HL-60 (cell line): ENCODE data around the gene NRXN2.
A peak's percentile ranks its signal among the peaks of the same experiment; 100 is the strongest.

ENCODE experiments used
- DNase-seq, 2 experiments: peaks; one replicate each; pipeline ENCODE4 v3.0.0-alpha.2; 2010 to 2020; ENCODE audit warnings: low read depth in 1 of 2, low spot score in 1 of 2
- H3K27ac ChIP-seq: fragments of 250-450 bp; sonication (Bioruptor Pico); replicated peaks from 2 replicates; pipeline ENCODE4 v1.5.1; 2020; ENCODE audit warnings: mild to moderate bottlenecking, moderate library complexity
- H3K27me3 ChIP-seq: fragments of 250-450 bp; sonication (Bioruptor Pico); 2 replicates; pipeline ENCODE4 v1.5.1; 2021; ENCODE audit warnings: mild to moderate bottlenecking, moderate library complexity; ENCODE audit not compliant: insufficient read depth, poor library complexity, severe bottlenecking
- H3K4me3 ChIP-seq: replicated peaks from 2 replicates; pipeline ENCODE4 v1.5.1; 2011; ENCODE audit warnings: mild to moderate bottlenecking, control low read depth, low read length; ENCODE audit not compliant: insufficient read depth
- CTCF ChIP-seq: IDR thresholded peaks from one replicate; pipeline ENCODE4 v1.5.1; 2011; ENCODE audit warnings: low read length, control low read depth, inconsistent platforms; ENCODE audit not compliant: insufficient read depth
- GABPA ChIP-seq: IDR thresholded peaks from 2 replicates; pipeline ENCODE4 v1.6.1; 2012; ENCODE audit warnings: low read depth
- POLR2AphosphoS5 ChIP-seq: IDR thresholded peaks from 2 replicates; pipeline ENCODE4 v1.6.1; 2012; ENCODE audit warnings: low read depth
- REST ChIP-seq: IDR thresholded peaks from 2 replicates; pipeline ENCODE4 v1.6.1; 2012; ENCODE audit warnings: low read depth; ENCODE audit not compliant: insufficient replicate concordance
- SPI1 ChIP-seq: IDR thresholded peaks from 2 replicates; pipeline ENCODE4 v1.6.1; 2012; ENCODE audit warnings: low read depth, mild to moderate bottlenecking, borderline replicate concordance

Gene NRXN2

DNA sequence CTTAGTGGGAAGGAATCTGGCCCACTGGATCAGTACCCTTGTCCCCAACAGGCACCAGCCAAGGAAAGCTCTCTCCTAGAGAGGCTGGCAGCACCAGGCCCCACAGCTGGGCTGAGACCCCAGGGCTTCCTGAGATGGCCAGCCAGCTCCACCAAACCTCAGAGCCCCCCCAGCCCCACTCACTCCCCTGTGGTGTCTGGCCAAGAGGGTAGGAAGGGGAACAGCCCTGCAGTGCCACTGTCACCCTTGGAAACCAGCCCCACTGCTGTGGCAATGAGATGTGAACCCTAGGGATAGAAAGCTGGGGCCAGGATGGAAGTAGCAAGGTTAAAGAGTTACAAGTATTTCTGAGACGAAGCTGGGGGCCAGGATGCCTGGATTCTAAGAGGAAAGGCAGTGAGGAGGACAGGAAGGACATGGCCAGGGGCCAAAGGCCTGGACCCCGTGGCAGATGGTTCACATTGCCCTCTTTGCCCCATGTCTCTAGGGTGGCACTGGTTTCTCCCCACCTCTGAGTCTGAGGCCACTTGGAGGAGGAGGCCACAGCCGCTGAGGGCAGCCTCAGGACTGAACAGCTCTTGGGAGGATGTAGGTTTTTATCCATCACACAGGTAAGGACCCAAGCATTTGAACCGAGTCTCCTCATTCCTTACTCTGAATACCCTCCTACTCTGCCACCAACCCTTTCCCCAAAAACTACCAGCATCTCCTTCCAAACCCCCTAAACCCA is 28.8 kb downstream of the NRXN2 start:
- Histone ChIP-seq H3K27me3 (peaks cover 11% of the 10 kb centered on the region), H3K27ac (no peak overlapping the region), H3K4me3 (no peak overlapping the region)
- TF ChIP-seq CTCF (no peak), REST (no peak), POLR2AphosphoS5 (no peak), GABPA (no peak), SPI1 (no peak)
- DNase-seq, result no peak

GRCh38 chr11:64692764-64693331 is 30.1 kb downstream of the NRXN2 start:
- TF ChIP-seq SPI1 (no peak), CTCF (no peak), POLR2AphosphoS5 (no peak), GABPA (no peak), REST (no peak)
- peaks cover 11% of the 10 kb centered on the region for H3K27me3 ChIP-seq
- DNase-seq, result no peak
- no peak overlapping the region for H3K4me3 ChIP-seq
- no peak overlapping the region for H3K27ac ChIP-seq

DNA sequence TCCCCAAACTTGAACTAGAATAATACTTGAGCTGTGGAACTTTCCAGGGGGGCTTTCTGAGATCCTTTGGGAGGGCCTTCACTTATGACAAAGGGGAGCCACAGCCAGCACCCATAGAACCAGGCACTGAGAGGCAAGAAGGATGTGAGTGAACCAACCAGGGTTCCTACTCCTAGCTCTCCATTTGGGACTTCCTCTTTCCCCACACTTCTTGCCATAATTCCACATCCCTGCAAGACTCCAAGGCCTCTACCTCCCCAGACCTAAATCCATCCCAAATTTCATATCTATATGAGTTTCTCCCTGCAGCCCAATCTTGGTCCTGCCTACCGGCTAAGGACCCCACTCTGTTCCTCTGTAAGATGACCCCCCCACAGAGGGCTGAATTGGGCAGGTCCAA is 31.5 kb downstream of the NRXN2 start:
- H3K4me3 ChIP-seq, result no peak overlapping the region
- peaks cover 11% of the 10 kb centered on the region for H3K27me3 ChIP-seq
- H3K27ac ChIP-seq, result no peak overlapping the region
- peak; percentile 64 for TF ChIP-seq SPI1
- no peak for TF ChIP-seq POLR2AphosphoS5
- DNase-seq, result no peak

DNA sequence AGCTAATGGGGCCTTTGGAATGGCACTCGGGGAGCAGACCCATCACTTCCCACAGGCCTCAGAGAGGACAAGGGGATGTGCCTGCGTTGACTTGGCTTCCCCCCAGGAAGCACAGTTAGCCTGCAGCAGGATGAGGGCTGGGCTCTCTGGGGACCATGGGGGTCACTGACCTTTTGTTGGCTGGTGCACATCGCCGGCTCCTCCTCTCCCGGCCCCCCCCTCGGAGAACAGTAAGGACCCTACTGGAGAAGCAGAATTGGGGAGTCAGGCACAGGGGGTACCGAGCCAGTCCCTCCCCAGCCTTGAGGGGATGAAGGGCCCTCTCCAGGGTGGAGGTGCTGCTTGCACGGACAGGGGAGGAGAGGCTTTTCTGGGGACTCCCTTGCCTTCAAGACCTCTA is 32.8 kb downstream of the NRXN2 start:
- H3K27me3 ChIP-seq, result peaks cover 11% of the 10 kb centered on the region
- no peak for TF ChIP-seq CTCF
- TF ChIP-seq REST, result no peak
- no peak for TF ChIP-seq POLR2AphosphoS5
- no peak for TF ChIP-seq GABPA
- no peak for TF ChIP-seq SPI1
- no peak overlapping the region for H3K27ac ChIP-seq
- no peak for DNase-seq
- H3K4me3 ChIP-seq, result no peak overlapping the region
